Spleen (tissue), 11 donors: Measurements from ENCODE around the gene FGF18. TPM values are rescaled to one million over a fixed set of nuclear protein-coding genes. Genes with fewer than 3 reads are reported as not detected.
"Not testable (repeated sequence)": the region's sequence is repeated elsewhere in the genome, so short reads cannot be mapped to it uniquely, and the experiment has no call there.

Source experiments
- DNase-seq: peaks from one replicate; pipeline ENCODE4 v3.0.0-alpha.2; 2020
- H3K27ac ChIP-seq, 8 donors: fragments of 200-600 bp; sonication (generic) in 7 of 8; 1 replicate in 4 of 8; 2 replicates in 4 of 8; pipeline versions ENCODE4 v1.5.0 to v1.8.0; 2016 to 2021; ENCODE audit warnings: inconsistent platforms in 4 of 8, mild to moderate bottlenecking in 4 of 8, moderate library complexity in 1 of 8
- H3K27me3 ChIP-seq, 7 donors: fragments of 200-600 bp; sonication (generic) in 6 of 7; replicated peaks in 1 of 7; 1 replicate in 4 of 7; 2 replicates in 3 of 7; pipeline versions ENCODE4 v1.5.0 to v1.8.0; 2016 to 2021; ENCODE audit warnings: inconsistent platforms in 3 of 7, mild to moderate bottlenecking in 1 of 7
- H3K36me3 ChIP-seq, 6 donors: fragments of 200-600 bp; sonication (generic) in 5 of 6; 1 replicate in 4 of 6; 2 replicates in 2 of 6; pipeline versions ENCODE4 v1.5.0 to v1.8.0; 2016 to 2021; ENCODE audit warnings: inconsistent platforms in 2 of 6
- H3K4me1 ChIP-seq, 6 donors: fragments of 200-600 bp; sonication (generic) in 5 of 6; 1 replicate in 3 of 6; 2 replicates in 3 of 6; pipeline versions ENCODE4 v1.5.0 to v1.8.0; 2016 to 2021; ENCODE audit warnings: inconsistent platforms in 3 of 6
- H3K4me3 ChIP-seq, 8 donors: fragments of 200-600 bp; sonication (generic) in 7 of 8; 1 replicate in 4 of 8; 2 replicates in 4 of 8; pipeline versions ENCODE4 v1.5.0 to v1.8.0; 2016 to 2021; ENCODE audit warnings: inconsistent platforms in 4 of 8, mild to moderate bottlenecking in 4 of 8, moderate library complexity in 2 of 8
- H3K9me3 ChIP-seq, 8 donors: fragments of 200-600 bp; sonication (generic) in 7 of 8; 1 replicate in 4 of 8; 2 replicates in 4 of 8; pipeline versions ENCODE4 v1.5.0 to v1.8.0; 2016 to 2021; ENCODE audit warnings: inconsistent platforms in 4 of 8
- POLR2A ChIP-seq, 3 donors: fragments of 450-650 bp; IDR thresholded peaks; one replicate each; pipeline ENCODE4 v1.5.1; 2017; ENCODE audit warnings: antibody characterized with exemption in 3 of 3, mild to moderate bottlenecking in 1 of 3
- POLR2AphosphoS5 ChIP-seq, 3 donors: sonication (generic); formaldehyde crosslinking; IDR thresholded peaks; one replicate each; pipeline ENCODE4 v1.5.1; 2017; ENCODE audit warnings: antibody characterized with exemption in 3 of 3
- WGBS, 5 donors: extraction: QIAGEN DNeasy Blood & Tissue Kit in 3 of 5; methylation state at CpG; one replicate each; pipeline versions ENCODE4 v1.1.5 to v1.1.7; 2013 to 2018; 5-methylcytosine and 5-hydroxymethylcytosine counted together
- intact Hi-C: fragments of 100-400 bp; cut with DNase I; formaldehyde crosslinking; loops from one replicate; pipeline ENCODE4 v1.15.0; 2023; ENCODE audit warnings: low total_unique reads
- polyA plus RNA-seq, 3 donors: library from polyadenylated mRNA; stranded (reverse); fragments of 200-250 nt; gene quantifications; one replicate each; pipeline ENCODE4 v1.2.1, GENCODE V29; 2013
- total RNA-seq, 7 donors: library from RNA; depleted of rRNA in 3 of 7; stranded (reverse); fragments of >200 nt in 3 of 7; fragmentation: NEBNext Ultra II Directional in 4 of 7; extraction: Animal tissue kit (Norgen Biotek cat#: 25700) in 4 of 7; gene quantifications; one replicate each; pipeline versions ENCODE4 v1.1.0 to v1.2.1, GENCODE V29; 2016 to 2021
- TF ChIP-seq, protein P1 (sequence below), 11 experiments: fragments of 200-600 bp in 7 of 11; fragments of 450-650 bp in 4 of 11; sonication (generic) in 4 of 11; IDR thresholded peaks in 8 of 11; conservative IDR thresholded peaks in 3 of 11; 1 replicate in 7 of 11; 2 replicates in 4 of 11; pipeline versions ENCODE4 v1.4.0 to v1.8.0; 2016 to 2021; ENCODE audit warnings: antibody characterized with exemption in 11 of 11, inconsistent platforms in 4 of 11, mild to moderate bottlenecking in 1 of 11
- donor health status: healthy with polysubstance abuse.
- donor health status: DM: no; HTN: no; CAD: no; lungs with moderate emphysema.
- donor health status: DM: no; HTN: no; CAD: no.
- donor health status: Bipolar disorder and iron deficiency.
- donor health status: healthy.
- donor health status: DM: no; HTN: no; CAD: no.
- donor health status: DM: yes; HTN: yes; CAD: no.

Gene FGF18
- total and polyA plus RNA-seq, 10 donors = 0.22 to 0.74 (median 0.33) TPM; not detected in 1

DNA sequence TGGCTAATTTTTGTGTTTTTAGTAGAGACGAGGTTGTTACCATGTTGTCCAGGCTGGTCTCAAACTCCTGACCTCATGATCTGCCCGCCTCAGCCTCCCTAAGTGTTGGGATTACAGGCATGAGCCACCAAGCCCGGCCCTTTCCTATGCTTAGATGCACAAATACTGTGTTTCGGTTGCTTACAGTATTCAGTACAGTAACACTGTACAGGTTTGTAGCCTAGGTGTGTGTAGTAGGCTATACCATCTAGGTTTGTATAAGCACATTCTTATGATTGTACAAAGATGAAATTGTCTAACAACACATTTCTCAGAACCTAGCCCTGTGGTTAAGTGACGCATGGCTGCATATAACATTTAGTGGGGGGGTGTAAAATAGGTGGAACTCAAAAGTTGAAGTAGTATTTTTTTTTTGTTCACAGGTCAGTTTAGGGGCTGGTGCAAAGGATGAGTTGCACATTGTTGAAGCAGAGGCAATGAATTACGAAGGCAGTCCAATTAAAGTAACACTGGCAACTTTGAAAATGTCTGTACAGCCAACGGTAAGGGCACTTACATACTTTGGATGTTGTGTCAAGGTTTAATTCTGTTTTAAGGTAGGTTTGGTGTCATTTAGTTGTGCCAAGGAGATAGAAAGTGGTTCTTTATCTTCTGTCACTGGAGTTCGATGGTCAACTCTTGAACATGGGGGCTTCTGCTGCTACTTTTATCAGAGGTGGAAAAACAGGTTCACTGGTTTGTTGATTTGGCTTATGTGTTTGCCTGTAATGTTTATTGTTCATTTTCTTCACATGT, 28.4 kb upstream of the FGF18 start:
- Histone ChIP-seq H3K36me3 (peaks cover 0 to 59% (median 46%) of the 10 kb centered on the region in 6 donors), H3K27ac (peak overlapping the region in 2 of 8 donors; percentile 11 to 31), H3K9me3 (no peaks in the 10 kb centered on the region), H3K4me1 (peaks cover 29 to 78% (median 50%) of the 10 kb centered on the region in 6 donors), H3K27me3 (no peaks in the 10 kb centered on the region), H3K4me3 (peak overlapping the region in 1 of 8 donors; percentile 76)
- TF ChIP-seq POLR2A (IDR thresholded peaks at IDR 0.05) = no peak
- TF ChIP-seq, protein P1, sequence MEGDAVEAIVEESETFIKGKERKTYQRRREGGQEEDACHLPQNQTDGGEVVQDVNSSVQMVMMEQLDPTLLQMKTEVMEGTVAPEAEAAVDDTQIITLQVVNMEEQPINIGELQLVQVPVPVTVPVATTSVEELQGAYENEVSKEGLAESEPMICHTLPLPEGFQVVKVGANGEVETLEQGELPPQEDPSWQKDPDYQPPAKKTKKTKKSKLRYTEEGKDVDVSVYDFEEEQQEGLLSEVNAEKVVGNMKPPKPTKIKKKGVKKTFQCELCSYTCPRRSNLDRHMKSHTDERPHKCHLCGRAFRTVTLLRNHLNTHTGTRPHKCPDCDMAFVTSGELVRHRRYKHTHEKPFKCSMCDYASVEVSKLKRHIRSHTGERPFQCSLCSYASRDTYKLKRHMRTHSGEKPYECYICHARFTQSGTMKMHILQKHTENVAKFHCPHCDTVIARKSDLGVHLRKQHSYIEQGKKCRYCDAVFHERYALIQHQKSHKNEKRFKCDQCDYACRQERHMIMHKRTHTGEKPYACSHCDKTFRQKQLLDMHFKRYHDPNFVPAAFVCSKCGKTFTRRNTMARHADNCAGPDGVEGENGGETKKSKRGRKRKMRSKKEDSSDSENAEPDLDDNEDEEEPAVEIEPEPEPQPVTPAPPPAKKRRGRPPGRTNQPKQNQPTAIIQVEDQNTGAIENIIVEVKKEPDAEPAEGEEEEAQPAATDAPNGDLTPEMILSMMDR (IDR thresholded peaks at IDR 0.05 in 8 of 11, conservative IDR thresholded peaks at IDR 0.05 in 3 of 11) = no peak
- TF ChIP-seq POLR2AphosphoS5 (IDR thresholded peaks at IDR 0.05) = no peak
- peak; percentile 47 for DNase-seq
- 57 to 65% (median 61%) methylated on average over 8 of the region's 8 CpGs for WGBS, 5 donors
- intact Hi-C loops = no loop called here

DNA sequence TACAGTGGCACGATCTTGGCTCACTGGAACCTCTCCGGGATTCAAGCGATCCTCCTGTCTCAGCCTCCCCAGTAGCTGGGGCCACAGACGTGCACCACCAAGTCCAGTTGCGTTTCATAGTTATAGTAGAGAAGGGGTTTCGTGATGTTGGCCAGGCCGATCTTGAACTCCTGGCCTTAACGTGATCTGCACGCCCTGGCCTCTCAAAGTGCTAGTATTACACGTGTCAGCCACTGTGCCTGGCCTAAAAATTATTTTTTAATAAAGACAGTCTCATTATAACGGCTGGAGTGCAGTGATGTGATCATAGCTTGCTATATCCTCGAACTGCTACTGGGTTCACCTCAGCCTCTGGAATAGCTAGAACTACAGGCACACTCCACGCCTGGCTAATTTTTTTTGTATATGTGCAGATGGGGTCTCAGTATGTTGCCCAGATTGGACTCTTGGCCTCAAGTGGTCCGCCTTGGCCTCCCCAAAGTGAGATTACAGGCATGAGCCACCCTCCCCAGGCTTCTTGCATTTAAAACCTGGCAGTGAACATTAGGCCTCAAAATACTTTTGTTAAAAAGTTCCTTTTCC, 27.4 kb upstream of the FGF18 start:
- Histone ChIP-seq H3K27ac (no peak overlapping the region), H3K9me3 (no peaks in the 10 kb centered on the region), H3K4me3 (no peak overlapping the region), H3K27me3 (no peaks in the 10 kb centered on the region), H3K4me1 (peaks cover 29 to 78% (median 48%) of the 10 kb centered on the region in 6 donors), H3K36me3 (peaks cover 0 to 69% (median 56%) of the 10 kb centered on the region in 6 donors)
- peak; percentile 46 for DNase-seq
- intact Hi-C loops = no loop called here
- TF ChIP-seq, protein P1 (IDR thresholded peaks at IDR 0.05 in 8 of 11, conservative IDR thresholded peaks at IDR 0.05 in 3 of 11) = no peak
- TF ChIP-seq POLR2AphosphoS5 (IDR thresholded peaks at IDR 0.05) (no peak), POLR2A (IDR thresholded peaks at IDR 0.05) (no peak)
- 78 to 86% (median 82%) methylated on average over 14 of the region's 14 CpGs for WGBS, 5 donors

DNA sequence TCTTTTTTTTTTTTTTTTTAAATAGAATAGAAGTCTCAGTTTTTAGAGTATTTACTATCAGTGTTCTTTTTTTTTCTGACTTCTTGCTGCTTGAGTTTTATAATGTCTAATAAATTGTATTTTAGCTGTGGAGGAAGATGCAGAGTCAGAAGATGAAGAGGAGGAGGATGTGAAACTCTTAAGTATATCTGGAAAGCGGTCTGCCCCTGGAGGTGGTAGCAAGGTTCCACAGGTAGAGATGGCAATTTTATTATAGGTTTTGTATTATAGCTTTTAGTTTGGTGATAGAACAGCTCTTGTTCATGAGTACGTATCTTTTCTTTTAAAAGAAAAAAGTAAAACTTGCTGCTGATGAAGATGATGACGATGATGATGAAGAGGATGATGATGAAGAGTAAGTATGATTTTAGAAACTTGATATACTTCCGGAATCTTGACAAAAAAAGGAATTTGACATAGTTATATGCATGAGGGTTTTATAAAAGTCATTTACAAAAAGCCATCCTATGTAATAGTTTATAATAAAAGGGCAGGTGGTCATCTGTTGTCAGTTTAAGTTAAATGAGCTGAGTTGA, 26.8 kb upstream of the FGF18 start:
- intact Hi-C loops = no loop called here
- H3K27ac ChIP-seq = no peak overlapping the region
- H3K27me3 ChIP-seq = no peaks in the 10 kb centered on the region
- 76 to 86% (median 83%) methylated on average over 4 of the region's 4 CpGs for WGBS, 5 donors
- TF ChIP-seq, protein P1 (IDR thresholded peaks at IDR 0.05 in 8 of 11, conservative IDR thresholded peaks at IDR 0.05 in 3 of 11) = no peak
- TF ChIP-seq POLR2AphosphoS5 (IDR thresholded peaks at IDR 0.05) (no peak), POLR2A (IDR thresholded peaks at IDR 0.05) (no peak)
- no peak overlapping the region for H3K4me3 ChIP-seq
- no peaks in the 10 kb centered on the region for H3K9me3 ChIP-seq
- H3K4me1 ChIP-seq = peaks cover 29 to 83% (median 51%) of the 10 kb centered on the region in 6 donors
- DNase-seq = no peak
- peaks cover 0 to 75% (median 62%) of the 10 kb centered on the region in 6 donors for H3K36me3 ChIP-seq

DNA sequence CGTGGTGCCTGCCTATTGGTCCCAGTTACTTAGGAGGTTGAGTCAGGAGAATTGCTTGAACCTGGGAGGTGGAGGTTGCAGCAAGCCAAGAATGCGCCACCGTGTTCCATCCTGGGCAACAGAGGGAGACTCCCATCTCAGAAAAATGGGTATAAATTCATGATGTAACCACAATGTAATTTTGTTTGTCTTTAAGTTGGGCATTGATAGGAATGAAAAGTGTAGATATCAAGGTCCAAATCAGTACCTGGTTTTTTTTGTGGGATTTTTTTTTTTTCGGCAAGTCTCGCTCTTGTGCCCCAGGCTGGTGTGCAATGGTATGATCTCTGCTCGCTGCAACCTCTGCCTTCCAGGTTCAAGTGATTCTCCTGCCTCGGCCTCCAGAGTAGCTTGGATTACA, 24.4 kb upstream of the FGF18 start:
- peaks cover 0 to 99% (median 83%) of the 10 kb centered on the region in 6 donors for H3K36me3 ChIP-seq
- intact Hi-C loops = no loop called here
- H3K27ac ChIP-seq = no peak overlapping the region

DNA sequence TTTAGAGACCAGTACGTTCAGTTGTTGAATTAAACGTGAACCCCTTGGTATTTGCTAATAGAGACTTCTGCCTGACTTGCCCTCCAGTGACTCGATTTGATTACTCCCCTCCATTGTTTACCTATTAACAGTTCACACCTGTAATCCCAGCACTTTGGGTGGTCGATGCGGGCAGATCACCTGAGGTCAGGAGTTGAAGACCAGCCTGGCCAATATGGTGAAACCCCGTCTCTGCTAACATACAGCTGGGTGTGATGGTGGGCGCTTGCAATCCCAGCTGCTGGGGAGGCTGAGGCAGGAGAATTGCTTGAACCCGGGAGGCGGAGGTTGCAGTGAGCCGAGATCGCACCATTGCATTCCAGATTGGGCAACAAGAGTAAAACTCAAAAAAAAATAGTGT, 22.9 kb upstream of the FGF18 start:
- H3K36me3 ChIP-seq = peaks cover 8 to 100% (median 95%) of the 10 kb centered on the region in 6 donors
- DNase-seq = not testable (repeated sequence)

More for the DNA sequence above, 24.4 kb upstream of the FGF18 start:
- WGBS, 5 donors = 92 to 94% (median 93%) methylated on average over 7 of the region's 7 CpGs
- no peak overlapping the region for H3K4me3 ChIP-seq
- DNase-seq = no peak
- H3K4me1 ChIP-seq = peaks cover 15 to 87% (median 48%) of the 10 kb centered on the region in 6 donors
- H3K9me3 ChIP-seq = no peaks in the 10 kb centered on the region
- TF ChIP-seq POLR2AphosphoS5 (IDR thresholded peaks at IDR 0.05) (no peak), POLR2A (IDR thresholded peaks at IDR 0.05) (no peak)
- TF ChIP-seq, protein P1 (IDR thresholded peaks at IDR 0.05 in 8 of 11, conservative IDR thresholded peaks at IDR 0.05 in 3 of 11) = no peak
- H3K27me3 ChIP-seq = no peaks in the 10 kb centered on the region

More for the DNA sequence above, 22.9 kb upstream of the FGF18 start:
- 83 to 92% (median 87%) methylated on average over 11 of the region's 11 CpGs for WGBS, 5 donors
- H3K27ac ChIP-seq, H3K9me3 ChIP-seq, intact Hi-C loops, H3K4me3 ChIP-seq, H3K27me3 ChIP-seq: not testable (repeated sequence)
- peaks cover 0 to 81% (median 33%) of the 10 kb centered on the region in 6 donors for H3K4me1 ChIP-seq
